Measurements from ENCODE around the gene METTL2A. TPM values are rescaled to one million over a fixed set of nuclear protein-coding genes. Genes with fewer than 3 reads are reported as not detected.
"Not testable (repeated sequence)": the region's sequence is repeated elsewhere in the genome, so short reads cannot be mapped to it uniquely, and the experiment has no call there.

METTL2A gene, protein sequence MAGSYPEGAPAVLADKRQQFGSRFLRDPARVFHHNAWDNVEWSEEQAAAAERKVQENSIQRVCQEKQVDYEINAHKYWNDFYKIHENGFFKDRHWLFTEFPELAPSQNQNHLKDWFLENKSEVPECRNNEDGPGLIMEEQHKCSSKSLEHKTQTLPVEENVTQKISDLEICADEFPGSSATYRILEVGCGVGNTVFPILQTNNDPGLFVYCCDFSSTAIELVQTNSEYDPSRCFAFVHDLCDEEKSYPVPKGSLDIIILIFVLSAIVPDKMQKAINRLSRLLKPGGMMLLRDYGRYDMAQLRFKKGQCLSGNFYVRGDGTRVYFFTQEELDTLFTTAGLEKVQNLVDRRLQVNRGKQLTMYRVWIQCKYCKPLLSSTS
- 19.6 and 20.7 TPM in 2 replicates for total RNA-seq

DNA sequence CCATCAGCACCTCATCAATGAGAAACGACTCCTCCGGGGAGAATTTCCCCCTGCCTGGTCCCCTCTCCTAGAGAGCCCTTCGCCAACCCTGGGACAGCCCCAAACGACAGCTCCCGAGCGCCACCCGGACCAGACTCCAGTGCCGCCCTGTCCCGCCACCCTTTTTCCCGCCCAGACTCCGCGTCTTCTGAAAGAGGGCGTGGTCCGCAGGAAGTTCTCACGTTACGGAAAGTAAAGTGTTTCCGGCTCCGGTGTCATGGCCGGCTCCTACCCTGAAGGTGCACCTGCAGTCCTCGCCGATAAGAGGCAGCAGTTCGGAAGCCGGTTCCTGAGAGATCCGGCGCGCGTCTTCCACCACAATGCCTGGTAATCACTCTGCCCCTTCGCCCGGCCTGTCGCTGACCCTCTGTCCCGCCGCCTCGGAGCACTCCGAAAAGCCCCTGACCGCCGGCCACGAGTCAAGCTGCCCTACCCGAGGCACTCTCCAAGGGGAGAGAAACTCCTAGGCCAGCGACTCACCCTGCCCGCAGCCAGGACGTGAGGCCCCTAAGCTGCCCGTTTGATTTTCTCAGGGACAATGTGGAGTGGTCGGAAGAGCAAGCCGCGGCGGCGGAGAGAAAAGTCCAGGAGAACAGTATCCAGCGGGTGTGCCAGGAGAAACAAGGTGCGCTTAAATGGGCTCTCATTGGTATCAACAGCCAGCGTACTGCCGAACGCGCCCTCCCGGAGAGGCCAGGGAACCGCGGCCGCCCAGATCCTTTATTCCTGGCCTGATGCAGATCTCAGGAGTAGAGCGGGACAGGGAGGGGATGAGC, at the start of gene METTL2A:
TSS of gene METTL2A (plus strand) at position 251 of the 815 bp plus-strand sequence. CDS start at position 257, 6 bp downstream.
- intact Hi-C loops (cut with micrococcal nuclease): loop anchor here (1.0 to 10.0 kb wide), 5 partner anchors 54 to 981 kb away; partner anchors contain the start of genes BRIP1, INTS2, MED13 and TLK2

DNA sequence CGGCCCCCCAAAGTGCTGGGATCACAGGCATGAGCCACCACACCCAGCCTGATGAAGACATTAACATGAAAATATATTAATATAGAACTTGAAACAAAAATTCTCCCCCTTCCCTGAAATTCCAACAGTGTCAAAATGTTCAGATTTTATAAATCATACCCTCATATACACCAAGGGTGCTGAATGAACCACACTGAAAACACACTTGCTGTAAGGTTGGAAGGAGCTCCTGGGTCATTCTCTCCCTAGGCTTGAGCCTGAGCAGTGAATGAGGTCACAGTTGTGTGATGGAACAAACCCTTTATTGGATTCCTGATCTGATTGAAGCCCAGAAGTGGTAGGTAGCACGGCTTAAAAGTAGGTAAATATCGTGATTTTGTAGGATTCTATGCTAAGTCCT, 43.4 kb upstream of the METTL2A start, which contains the start of gene EFCAB3:
TSS of gene EFCAB3 (plus strand) at position 301 of the 400 bp plus-strand sequence. CDS start 2,427 bp downstream, outside the sequence.
- intact Hi-C loops (cut with micrococcal nuclease): no loop called here

DNA sequence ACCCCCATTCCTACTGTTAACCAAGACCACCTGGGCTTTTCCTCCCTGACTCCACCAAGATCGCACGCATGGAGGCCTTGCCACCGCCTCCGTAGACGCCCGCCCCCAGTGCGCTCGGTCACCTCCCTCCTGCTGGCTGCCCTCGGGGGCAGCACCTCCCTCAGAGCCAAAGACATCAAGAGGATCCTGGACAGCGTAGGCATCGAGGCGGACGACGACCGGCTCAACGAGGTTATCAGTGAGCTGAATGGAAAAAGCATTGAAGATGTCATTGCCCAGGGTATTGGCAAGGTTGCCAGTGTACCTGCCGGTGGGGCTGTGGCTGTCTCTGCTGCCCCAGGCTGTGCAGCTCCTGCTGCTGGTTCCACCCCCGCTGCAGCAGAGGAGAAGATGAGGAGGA, 42.1 kb upstream of the METTL2A start:
- intact Hi-C loops (cut with micrococcal nuclease): no loop called here

DNA sequence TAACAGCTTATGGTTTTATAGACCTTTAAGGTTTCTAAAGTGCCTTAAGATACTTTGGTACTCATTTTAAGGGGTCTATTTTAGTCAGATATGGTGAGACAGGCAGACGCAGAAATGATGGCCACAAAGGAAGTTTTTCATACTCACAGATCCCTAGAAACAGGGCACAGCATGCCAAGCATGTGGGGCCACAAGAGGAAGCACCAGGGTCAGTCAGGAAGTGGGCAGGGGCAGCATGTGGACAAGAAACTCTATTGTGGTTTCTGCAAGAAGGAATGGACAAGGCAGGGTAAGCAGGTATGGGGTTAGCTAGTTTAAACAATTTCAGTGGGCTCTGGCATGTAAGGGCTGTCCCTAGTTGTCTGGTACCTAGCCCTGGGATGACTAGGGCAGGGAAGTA, 34.8 kb upstream of the METTL2A start:
- intact Hi-C loops (cut with micrococcal nuclease): no loop called here

DNA sequence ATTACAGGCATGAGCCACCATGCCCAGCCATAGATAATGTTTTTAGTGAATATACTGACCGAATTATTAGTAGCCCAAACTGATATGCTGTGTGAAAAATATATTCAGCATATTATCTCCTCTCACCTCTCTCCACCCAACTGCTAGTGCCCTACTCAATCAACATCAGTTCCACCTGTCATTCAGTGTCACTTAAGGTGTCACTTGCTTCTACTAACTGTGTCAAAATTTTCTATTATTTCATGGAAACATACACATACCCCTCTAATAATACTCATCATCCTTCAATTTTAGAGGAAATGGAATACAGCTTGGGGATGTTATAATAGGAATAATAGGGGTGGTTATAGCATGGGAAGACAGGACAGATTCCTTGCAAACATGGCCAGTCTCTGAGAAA, 30.8 kb upstream of the METTL2A start:
- intact Hi-C loops (cut with micrococcal nuclease): no loop called here

DNA sequence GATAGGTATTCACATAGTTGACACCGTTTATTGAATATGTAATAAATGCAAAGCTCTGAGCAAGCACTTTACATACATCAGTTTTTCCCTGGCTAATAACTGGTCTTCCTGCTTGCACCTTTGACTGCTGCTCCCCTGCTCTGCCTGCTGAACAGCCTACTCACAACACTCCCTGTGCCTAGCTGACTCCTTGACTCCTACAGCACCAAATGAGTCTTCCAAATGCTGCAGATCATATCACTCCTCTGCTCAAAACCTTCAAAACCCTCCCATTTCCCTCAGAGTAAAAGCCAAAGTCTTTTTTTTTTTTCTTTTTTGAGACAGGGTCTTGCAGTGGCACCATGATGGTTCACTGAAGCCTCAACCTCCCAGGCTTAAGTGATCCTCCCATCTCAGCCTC, 24.8 kb upstream of the METTL2A start:
- intact Hi-C loops (cut with micrococcal nuclease): no loop called here

DNA sequence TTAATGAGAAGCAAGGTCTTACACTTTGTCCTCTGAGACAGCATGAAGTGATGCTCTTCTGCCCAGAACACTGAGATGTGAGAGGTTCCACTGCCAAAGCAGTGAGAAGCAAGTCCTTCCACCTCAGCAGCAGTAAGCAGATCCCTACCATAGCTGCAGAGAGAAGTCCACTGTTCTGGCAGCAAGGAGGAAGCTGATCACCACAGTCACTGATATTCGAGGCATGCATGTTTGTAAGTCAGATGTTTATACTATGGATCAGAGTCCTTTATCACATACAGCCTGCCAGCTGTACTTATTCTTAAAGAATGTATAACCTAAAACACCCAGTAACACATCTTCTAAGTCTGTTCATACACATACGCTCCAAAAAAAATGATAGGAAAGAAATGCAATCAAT, 18.2 kb upstream of the METTL2A start:
- intact Hi-C loops (cut with micrococcal nuclease): no loop called here

DNA sequence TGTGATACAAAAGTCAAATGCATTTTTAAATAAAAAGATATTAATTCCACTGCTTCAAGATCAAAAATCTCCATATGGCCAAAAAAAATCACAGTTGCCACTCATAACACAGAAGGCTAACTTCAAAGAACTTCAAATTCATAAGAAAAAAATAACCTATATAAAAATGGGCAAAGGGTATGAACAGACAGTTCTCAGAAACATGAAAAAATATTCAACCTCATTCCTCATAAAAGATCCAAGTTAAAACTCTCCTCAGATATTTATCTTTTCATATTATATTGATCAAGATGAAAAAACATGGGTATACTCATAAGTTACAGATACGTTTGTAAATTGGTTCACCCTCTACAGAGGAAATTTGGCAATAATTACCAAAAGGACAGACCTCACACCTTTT, 10.6 kb upstream of the METTL2A start:
- intact Hi-C loops (cut with micrococcal nuclease): not testable (repeated sequence)

DNA sequence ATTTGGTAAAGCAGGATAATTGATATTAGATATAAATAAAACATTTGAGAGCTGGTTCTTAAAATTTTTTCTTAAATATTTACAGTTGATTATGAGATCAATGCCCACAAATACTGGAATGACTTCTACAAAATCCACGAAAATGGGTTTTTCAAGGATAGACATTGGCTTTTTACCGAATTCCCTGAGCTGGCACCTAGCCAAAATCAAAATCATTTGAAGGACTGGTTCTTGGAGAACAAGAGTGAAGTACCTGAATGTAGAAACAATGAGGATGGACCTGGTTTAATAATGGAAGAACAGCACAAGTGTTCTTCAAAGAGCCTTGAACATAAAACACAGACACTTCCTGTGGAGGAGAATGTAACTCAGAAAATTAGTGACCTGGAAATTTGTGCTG, 2.5 kb downstream of the METTL2A start:
- intact Hi-C loops (cut with micrococcal nuclease): loop anchor here (10.0 kb wide), 1 partner anchor 979 kb away; no protein-coding TSS in a partner anchor

DNA sequence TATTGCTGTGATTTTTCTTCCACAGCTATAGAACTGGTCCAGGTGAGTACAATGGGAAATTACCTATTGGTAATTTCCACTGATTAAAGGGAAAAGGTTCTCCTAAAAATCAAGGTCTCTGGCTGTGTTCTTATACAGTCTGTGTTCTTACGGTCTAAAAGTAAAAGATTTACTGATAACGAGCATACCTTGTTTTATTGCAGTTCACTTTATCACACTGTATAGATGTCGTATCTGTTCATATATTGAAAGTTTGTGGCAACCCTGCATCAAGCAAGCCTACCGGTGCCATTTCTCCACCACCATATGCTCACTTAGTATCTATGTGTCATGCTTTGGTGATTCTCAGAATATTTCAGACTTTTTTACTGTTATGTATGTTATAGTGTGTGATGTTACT, 11.6 kb downstream of the METTL2A start:
- intact Hi-C loops (cut with micrococcal nuclease): not testable (repeated sequence)

DNA sequence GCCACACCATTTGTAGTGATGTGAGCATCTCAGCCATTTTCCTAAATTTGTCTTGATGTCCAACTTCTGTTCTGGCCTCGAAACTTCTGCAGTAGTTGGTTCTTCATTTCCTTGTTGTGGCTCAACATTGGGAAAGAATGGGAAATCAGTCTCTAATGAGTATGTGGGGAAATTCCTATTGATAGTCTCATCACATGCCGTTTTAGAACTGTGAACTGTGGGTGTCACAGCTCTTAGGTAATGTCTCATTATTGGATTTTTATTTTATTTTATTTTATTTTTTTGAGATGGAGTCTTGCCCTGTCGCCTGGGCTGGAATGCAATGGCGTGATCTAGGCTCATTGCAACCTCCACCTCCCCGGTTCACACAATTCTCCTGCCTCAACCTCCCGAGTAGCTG, 17.5 kb downstream of the METTL2A start:
- intact Hi-C loops (cut with micrococcal nuclease): not testable (repeated sequence)

DNA sequence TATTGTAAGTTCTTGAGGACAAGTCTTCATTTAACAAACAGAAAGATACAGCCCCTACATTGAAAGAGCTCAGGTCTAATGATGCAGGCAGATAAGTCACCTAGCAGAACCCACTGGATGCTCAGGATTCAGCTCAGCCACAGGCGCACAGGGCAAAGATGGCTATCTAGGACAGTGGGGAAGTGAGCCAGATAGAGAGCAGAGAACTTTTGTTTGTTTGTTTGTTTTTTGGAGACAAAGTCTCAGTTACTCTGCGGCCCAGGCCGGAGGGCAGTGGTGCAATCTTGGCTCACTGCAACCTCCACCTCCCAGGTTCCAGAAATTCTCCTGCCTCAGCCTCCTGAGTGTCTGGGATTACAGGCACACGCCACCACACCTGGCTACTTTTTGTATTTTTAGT, 20.4 kb downstream of the METTL2A start:
- intact Hi-C loops (cut with micrococcal nuclease): no loop called here

DNA sequence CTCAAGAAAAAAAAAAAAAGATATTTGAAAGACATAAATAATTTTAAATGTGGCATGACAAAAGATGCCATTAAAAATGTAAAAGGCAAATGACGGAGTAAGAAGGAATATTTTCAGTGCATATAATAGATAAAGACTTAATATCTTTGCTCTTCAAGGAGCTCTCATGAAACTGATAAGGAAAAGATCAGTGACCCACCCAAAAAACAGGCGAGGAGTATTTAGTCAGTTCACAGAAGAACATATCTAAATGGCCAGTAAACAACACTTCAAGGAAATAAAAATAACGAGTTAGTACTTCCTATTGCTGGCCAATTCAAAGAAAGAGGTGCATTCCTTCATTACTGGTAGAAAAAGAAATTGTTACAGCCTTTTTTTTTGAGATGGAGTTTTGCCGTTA, 22.1 kb downstream of the METTL2A start:
- intact Hi-C loops (cut with micrococcal nuclease): not testable (repeated sequence)

DNA sequence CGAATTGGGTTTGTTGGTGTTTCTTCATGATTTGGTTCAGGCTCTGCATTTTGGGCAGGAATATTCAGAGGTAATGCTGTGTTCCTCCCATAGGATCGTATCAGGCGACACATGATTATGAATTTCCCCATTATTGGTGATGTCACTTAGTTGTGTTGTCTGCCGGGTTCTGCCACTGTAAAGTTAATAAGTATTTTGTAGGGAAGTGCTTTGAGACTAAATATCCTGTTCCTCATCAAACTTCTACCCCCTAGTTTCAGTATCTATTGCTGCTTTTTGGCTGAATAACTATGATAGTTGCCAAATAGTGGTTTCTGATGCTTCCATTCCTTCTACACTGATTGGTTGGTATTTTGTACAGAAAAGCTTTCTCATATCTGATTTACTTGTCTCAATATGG, 28.5 kb downstream of the METTL2A start:
- intact Hi-C loops (cut with micrococcal nuclease): not testable (repeated sequence)

DNA sequence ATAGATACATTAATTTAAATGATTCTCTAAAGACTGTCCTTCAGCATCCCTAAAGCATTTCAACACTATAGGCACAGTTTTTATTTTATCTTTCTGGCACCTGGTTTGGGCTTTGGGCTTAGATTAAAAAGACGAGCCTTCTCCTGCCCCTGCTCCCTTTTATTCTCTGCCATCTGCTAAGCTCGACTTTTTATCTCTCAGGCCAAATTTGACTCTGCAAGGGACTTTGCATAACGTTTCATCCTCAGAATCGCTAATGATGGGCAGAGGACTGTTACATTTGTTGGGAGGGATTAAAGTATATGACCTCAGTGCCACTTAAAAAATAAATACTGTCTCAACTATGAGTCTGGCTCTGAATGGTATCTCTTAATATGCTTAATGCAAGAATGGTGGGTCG, 29.3 kb downstream of the METTL2A start:
- intact Hi-C loops (cut with micrococcal nuclease): not testable (repeated sequence)

DNA sequence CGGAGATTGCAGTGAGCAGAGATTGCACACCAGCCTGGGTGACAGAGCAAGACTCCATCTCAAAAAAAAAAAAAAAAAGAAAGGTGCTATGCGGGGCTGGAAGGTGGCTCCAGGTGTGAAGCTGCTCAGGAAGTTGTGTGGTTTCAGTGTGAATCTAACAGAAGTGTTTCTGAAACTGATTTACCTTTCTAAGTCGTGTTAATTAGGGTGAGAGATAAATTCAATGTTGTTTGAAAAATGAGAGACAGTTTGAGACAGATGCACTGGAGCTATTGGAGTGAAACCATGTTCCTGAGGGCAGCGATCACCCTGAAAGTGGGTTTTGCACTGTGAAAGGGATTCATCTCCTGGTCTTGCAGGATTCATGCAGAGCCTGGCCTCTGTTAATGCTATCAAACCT, 30.0 kb downstream of the METTL2A start:
- intact Hi-C loops (cut with micrococcal nuclease): not testable (repeated sequence)

DNA sequence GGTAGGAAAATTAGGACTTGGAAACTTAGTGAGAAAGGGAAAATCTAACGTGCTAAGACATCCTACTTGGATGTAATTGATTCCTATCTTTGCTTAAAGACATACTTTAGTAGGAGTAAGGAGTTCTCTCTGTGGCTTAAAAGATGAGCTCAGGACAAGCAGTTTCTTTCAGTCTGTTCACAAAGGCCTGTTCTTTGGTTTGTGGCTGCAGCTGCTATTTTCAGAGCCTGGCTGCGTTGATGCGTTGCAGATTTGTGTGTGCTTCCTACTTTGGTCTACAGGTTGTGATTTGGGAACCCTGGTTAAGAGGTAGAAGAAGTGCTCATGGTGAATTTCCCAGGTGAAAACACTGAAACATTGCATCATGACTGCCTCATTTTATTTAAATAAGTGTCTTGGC, 30.4 kb downstream of the METTL2A start:
- intact Hi-C loops (cut with micrococcal nuclease): not testable (repeated sequence)

DNA sequence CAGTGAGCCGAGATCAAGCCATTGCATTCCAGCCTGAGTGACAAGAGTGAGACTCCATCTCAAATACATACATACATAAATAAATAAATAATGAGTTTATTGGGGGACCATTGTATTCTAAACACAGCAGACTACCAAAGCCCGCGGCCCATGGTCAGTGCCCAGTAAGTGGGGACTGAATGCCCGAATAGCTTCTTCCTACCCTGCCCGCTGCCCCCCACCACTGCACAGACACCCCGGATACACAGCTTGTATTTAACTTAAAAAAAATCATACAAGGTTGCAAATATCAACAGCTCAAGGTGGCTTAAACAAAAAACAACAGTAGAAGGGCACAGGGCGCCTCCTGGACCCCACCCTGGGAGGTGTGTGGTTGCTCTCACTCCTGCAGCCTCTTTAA, 32.3 kb downstream of the METTL2A start:
- intact Hi-C loops (cut with micrococcal nuclease): no loop called here

DNA sequence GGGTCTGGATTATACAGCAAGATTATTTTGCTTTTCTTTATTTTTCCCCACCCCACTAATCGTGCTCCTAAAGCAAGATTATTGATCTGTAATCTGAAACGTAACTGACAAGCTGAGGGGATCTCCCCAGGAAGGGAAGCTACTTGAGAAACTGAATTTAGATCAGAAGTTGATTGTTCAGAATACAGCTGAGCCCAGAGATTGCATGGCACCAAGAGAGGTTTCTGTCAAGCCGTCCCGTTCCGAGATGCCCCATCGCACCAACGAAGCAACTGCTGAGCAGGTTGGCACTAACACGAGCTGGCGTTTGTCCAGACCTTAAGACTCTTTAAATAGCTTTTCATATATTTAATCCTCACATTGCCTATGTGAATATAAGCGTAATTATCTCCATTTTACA, 34.8 kb downstream of the METTL2A start:
- intact Hi-C loops (cut with micrococcal nuclease): not testable (repeated sequence)

DNA sequence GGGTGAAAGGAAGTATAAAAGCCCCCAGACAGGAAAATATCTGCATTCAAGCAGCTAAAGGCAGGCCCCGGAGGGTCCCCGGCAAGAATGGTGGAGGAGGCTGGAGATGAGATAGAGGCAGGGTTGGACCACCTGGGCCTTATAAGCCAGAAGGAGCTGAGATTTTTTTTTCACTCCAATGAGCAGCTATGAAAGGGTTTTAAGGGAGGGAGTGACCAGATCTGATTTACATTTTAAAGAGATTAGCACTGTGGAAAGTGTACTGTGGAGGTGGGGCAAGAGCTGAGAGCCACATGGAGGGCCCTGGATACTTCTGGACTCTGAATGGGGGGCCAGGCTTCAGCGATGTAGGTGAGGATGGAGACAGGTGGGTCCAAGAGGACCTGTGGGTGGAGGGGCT, 40.7 kb downstream of the METTL2A start:
- intact Hi-C loops (cut with micrococcal nuclease): not testable (repeated sequence)

DNA sequence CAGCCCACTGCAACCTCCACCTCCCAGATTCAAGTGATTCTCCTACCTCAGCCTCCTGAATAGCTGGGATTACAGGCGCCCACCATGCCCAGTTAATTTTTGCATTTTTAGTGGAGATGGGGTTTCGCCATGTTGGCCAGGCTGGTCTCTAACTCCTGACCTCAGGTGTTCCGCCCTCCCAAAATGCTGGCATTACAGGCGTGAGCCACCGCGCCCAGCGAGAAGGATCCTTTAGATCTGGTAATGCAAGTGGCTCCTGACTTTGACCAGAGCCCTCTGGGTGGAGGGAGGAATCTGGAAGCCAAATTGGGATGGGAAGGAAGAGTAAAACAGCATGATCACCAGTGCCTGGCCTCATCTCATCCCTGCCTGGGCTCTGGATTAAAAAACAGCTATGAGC, 41.6 kb downstream of the METTL2A start:
- intact Hi-C loops (cut with micrococcal nuclease): not testable (repeated sequence)
